Karpas-422 (cell line): ENCODE data around the gene KMT2D. TPM values are rescaled to one million over a fixed set of nuclear protein-coding genes. Genes with fewer than 3 reads are reported as not detected.

ENCODE experiments used
- DNase-seq: peaks from one replicate; pipeline ENCODE4 v3.0.0-alpha.2; 2015
- H2AFZ ChIP-seq: fragments of 200-600 bp; sonication (generic); 2 replicates; pipeline ENCODE4 v1.6.1; 2014; ENCODE audit warnings: antibody characterized with exemption, low read length, mixed read lengths
- H3K27ac ChIP-seq: fragments of 200-600 bp; sonication (generic); 2 replicates; pipeline ENCODE4 v1.5.1; 2014; ENCODE audit warnings: mild to moderate bottlenecking, low read length, moderate library complexity
- H3K27me3 ChIP-seq: fragments of 200-600 bp; sonication (generic); 2 replicates; pipeline ENCODE4 v1.6.1; 2014; ENCODE audit warnings: low read length, mixed read lengths
- H3K36me3 ChIP-seq: fragments of 200-600 bp; sonication (generic); 2 replicates; pipeline ENCODE4 v1.6.1; 2014; ENCODE audit warnings: low read length, mixed read lengths; ENCODE audit not compliant: insufficient read depth
- H3K4me1 ChIP-seq: fragments of 200-600 bp; sonication (generic); 2 replicates; pipeline ENCODE4 v1.6.1; 2014; ENCODE audit warnings: mild to moderate bottlenecking, low read length, mixed read lengths
- H3K4me2 ChIP-seq: fragments of 200-600 bp; sonication (generic); 2 replicates; pipeline ENCODE4 v1.6.1; 2014; ENCODE audit warnings: low read length, low read depth, mild to moderate bottlenecking; ENCODE audit not compliant: poor library complexity, severe bottlenecking
- H3K4me3 ChIP-seq: fragments of 200-600 bp; sonication (generic); 2 replicates; pipeline ENCODE4 v1.5.1; 2014; ENCODE audit warnings: mild to moderate bottlenecking, antibody characterized with exemption, low read length, mixed read lengths
- H3K79me2 ChIP-seq: fragments of 200-600 bp; sonication (generic); 2 replicates; pipeline ENCODE4 v1.6.1; 2014; ENCODE audit warnings: mild to moderate bottlenecking, low read length, mixed read lengths
- H3K9ac ChIP-seq: fragments of 200-600 bp; sonication (generic); 2 replicates; pipeline ENCODE4 v1.6.0; 2014; ENCODE audit warnings: low read length
- H3K9me2 ChIP-seq: fragments of 200-600 bp; sonication (generic), shearing (Covaris generic); replicated peaks from 2 replicates; pipeline ENCODE4 v1.6.0; 2014; ENCODE audit warnings: mild to moderate bottlenecking, low read length, moderate library complexity; ENCODE audit not compliant: insufficient read depth
- H3K9me3 ChIP-seq: fragments of 300-700, 200-600 bp; sonication (generic); 2 replicates; pipeline ENCODE4 v1.6.1; 2014; ENCODE audit warnings: low read length, mixed read lengths
- H4K20me1 ChIP-seq: fragments of 200-600 bp; sonication (generic); 2 replicates; pipeline ENCODE4 v1.6.1; 2014; ENCODE audit warnings: mild to moderate bottlenecking, antibody characterized with exemption, low read length, low read depth; ENCODE audit not compliant: insufficient read depth
- total RNA-seq: library from RNA; depleted of rRNA; stranded (reverse); fragments of >200 nt; shearing (Covaris generic); gene quantifications from 2 replicates; pipeline ENCODE4 v1.2.3, GENCODE V29; 2014; ENCODE audit warnings: low replicate concordance

The KMT2D gene
- total RNA-seq, 1 experiment from 2014 or later, result 29.6 TPM

GRCh38 chr12:49091056-49091835 lies 30.7 kb upstream of the KMT2D start:
- H3K4me1 ChIP-seq, result peaks cover 28% of the 10 kb centered on the region
- no peak overlapping the region for H3K4me3 ChIP-seq
- no peaks in the 10 kb centered on the region for H3K9me3 ChIP-seq
- H3K4me2 ChIP-seq, result no peak overlapping the region
- no peak overlapping the region for H3K9ac ChIP-seq
- H3K27ac ChIP-seq, result no peak overlapping the region
- H4K20me1 ChIP-seq, result no peaks in the 10 kb centered on the region
- no peaks in the 10 kb centered on the region for H3K27me3 ChIP-seq
- H2AFZ ChIP-seq, result no peak overlapping the region
- DNase-seq, result no peak
- H3K9me2 ChIP-seq, result no peaks in the 10 kb centered on the region
- no peaks in the 10 kb centered on the region for H3K79me2 ChIP-seq
- H3K36me3 ChIP-seq, result no peaks in the 10 kb centered on the region

GRCh38 chr12:49089821-49090773 lies 29.5 kb upstream of the KMT2D start:
- H3K27ac ChIP-seq, result no peak overlapping the region
- H3K4me2 ChIP-seq, result peak overlapping the region; percentile 44
- DNase-seq, result peak; percentile 57
- H3K36me3 ChIP-seq, result no peaks in the 10 kb centered on the region
- no peaks in the 10 kb centered on the region for H3K9me3 ChIP-seq
- H3K4me3 ChIP-seq, result peak overlapping the region; percentile 33; the same call in 1 of the 2 replicates
- H3K79me2 ChIP-seq, result no peaks in the 10 kb centered on the region
- no peaks in the 10 kb centered on the region for H3K27me3 ChIP-seq
- no peaks in the 10 kb centered on the region for H3K9me2 ChIP-seq
- H3K4me1 ChIP-seq, result peaks cover 28% of the 10 kb centered on the region
- H3K9ac ChIP-seq, result 0 out of 2 replicates have a peak overlapping the region, but pooled peaks have one; percentile 8
- no peaks in the 10 kb centered on the region for H4K20me1 ChIP-seq
- no peak overlapping the region for H2AFZ ChIP-seq

GRCh38 chr12:49088932-49089330 lies 28.3 kb upstream of the KMT2D start:
- Histone ChIP-seq H3K9me2 (no peaks in the 10 kb centered on the region), H3K36me3 (no peaks in the 10 kb centered on the region), H3K27ac (no peak overlapping the region), H3K9ac (peak overlapping the region; percentile 52), H3K79me2 (no peaks in the 10 kb centered on the region), H2AFZ (peak overlapping the region; percentile 99; the same call in 1 of the 2 replicates), H3K9me3 (no peaks in the 10 kb centered on the region), H3K4me3 (no peak overlapping the region; the same call in 1 of the 2 replicates), H3K27me3 (no peaks in the 10 kb centered on the region), H3K4me1 (peaks cover 23% of the 10 kb centered on the region), H4K20me1 (no peaks in the 10 kb centered on the region), H3K4me2 (peak overlapping the region; percentile 69)
- DNase-seq, result no peak

- H3K27ac ChIP-seq, result no peak overlapping the region
- H3K4me2 ChIP-seq, result peak overlapping the region; percentile 69
- DNase-seq, result peak; percentile 94
- H3K9me2 ChIP-seq, result no peaks in the 10 kb centered on the region
- no peaks in the 10 kb centered on the region for H3K79me2 ChIP-seq
- no peaks in the 10 kb centered on the region for H4K20me1 ChIP-seq
- H3K27me3 ChIP-seq, result no peaks in the 10 kb centered on the region
- H3K4me3 ChIP-seq, result peak overlapping the region; percentile 42; the same call in 1 of the 2 replicates
- no peaks in the 10 kb centered on the region for H3K36me3 ChIP-seq
- peaks cover 19% of the 10 kb centered on the region for H3K4me1 ChIP-seq
- H3K9ac ChIP-seq, result peak overlapping the region; percentile 52
- H2AFZ ChIP-seq, result peak overlapping the region; percentile 99
- H3K9me3 ChIP-seq, result no peaks in the 10 kb centered on the region
Observed at GRCh38 chr12:49088150-49088931, 27.7 kb upstream of the KMT2D start.

GRCh38 chr12:49086116-49086515 lies 25.5 kb upstream of the KMT2D start:
- no peaks in the 10 kb centered on the region for H3K27me3 ChIP-seq
- DNase-seq, result no peak
- no peak overlapping the region for H3K4me2 ChIP-seq
- no peaks in the 10 kb centered on the region for H3K9me3 ChIP-seq
- no peaks in the 10 kb centered on the region for H3K9me2 ChIP-seq
- H3K79me2 ChIP-seq, result no peaks in the 10 kb centered on the region
- H3K36me3 ChIP-seq, result no peaks in the 10 kb centered on the region
- no peak overlapping the region for H3K27ac ChIP-seq
- no peak overlapping the region for H2AFZ ChIP-seq
- H3K4me3 ChIP-seq, result no peak overlapping the region
- H4K20me1 ChIP-seq, result no peaks in the 10 kb centered on the region
- no peak overlapping the region for H3K9ac ChIP-seq
- peaks cover 19% of the 10 kb centered on the region for H3K4me1 ChIP-seq

GRCh38 chr12:49084438-49084837 lies 23.8 kb upstream of the KMT2D start:
- Histone ChIP-seq H3K79me2 (no peaks in the 10 kb centered on the region), H3K27ac (no peak overlapping the region), H3K9me2 (no peaks in the 10 kb centered on the region), H4K20me1 (no peaks in the 10 kb centered on the region), H3K9me3 (no peaks in the 10 kb centered on the region), H2AFZ (no peak overlapping the region), H3K36me3 (no peaks in the 10 kb centered on the region), H3K27me3 (no peaks in the 10 kb centered on the region), H3K4me1 (peaks cover 12% of the 10 kb centered on the region), H3K4me3 (no peak overlapping the region), H3K9ac (no peak overlapping the region), H3K4me2 (no peak overlapping the region)
- DNase-seq, result no peak

- H3K79me2 ChIP-seq, result no peaks in the 10 kb centered on the region
- H3K27me3 ChIP-seq, result no peaks in the 10 kb centered on the region
- DNase-seq, result no peak
- H3K4me1 ChIP-seq, result no peaks in the 10 kb centered on the region
- H3K27ac ChIP-seq, result no peak overlapping the region
- H3K4me3 ChIP-seq, result no peak overlapping the region
- no peaks in the 10 kb centered on the region for H3K9me3 ChIP-seq
- no peak overlapping the region for H3K4me2 ChIP-seq
- no peaks in the 10 kb centered on the region for H3K36me3 ChIP-seq
- H3K9ac ChIP-seq, result no peak overlapping the region
- no peak overlapping the region for H2AFZ ChIP-seq
- H3K9me2 ChIP-seq, result no peaks in the 10 kb centered on the region
- H4K20me1 ChIP-seq, result no peaks in the 10 kb centered on the region
Observed at GRCh38 chr12:49079793-49080192, 19.2 kb upstream of the KMT2D start.
